Hepatocyte (in vitro differentiated cells): Measurements from ENCODE around the gene LUZP4. TPM values are rescaled to one million over a fixed set of nuclear protein-coding genes. Genes with fewer than 3 reads are reported as not detected.

Source experiments
- DNase-seq: peaks from one replicate; pipeline ENCODE4 v3.0.0-alpha.2; 2016; ENCODE audit warnings: low spot score
- H2AFZ ChIP-seq: fragments of 200-600 bp; sonication (generic); 2 replicates; pipeline ENCODE4 v1.6.0; 2016; ENCODE audit warnings: antibody characterized with exemption, mild to moderate bottlenecking
- H3K27ac ChIP-seq: fragments of 200-600 bp; sonication (generic); 2 replicates; pipeline ENCODE4 v1.5.1; 2016; ENCODE audit warnings: mild to moderate bottlenecking
- H3K27me3 ChIP-seq: fragments of 200-600 bp; sonication (generic); 2 replicates; pipeline ENCODE4 v1.6.1; 2016
- H3K36me3 ChIP-seq: fragments of 200-600 bp; sonication (generic); replicated peaks from 2 replicates; pipeline ENCODE4 v1.5.1; 2016; ENCODE audit warnings: low read depth; ENCODE audit not compliant: insufficient read depth
- H3K4me1 ChIP-seq: fragments of 200-600 bp; sonication (generic); 2 replicates; pipeline ENCODE4 v1.5.1; 2016; ENCODE audit warnings: mild to moderate bottlenecking, moderate library complexity; ENCODE audit not compliant: insufficient read depth
- H3K4me2 ChIP-seq: fragments of 200-600 bp; sonication (generic); 2 replicates; pipeline ENCODE4 v1.6.0; 2016
- H3K4me3 ChIP-seq: fragments of 200-600 bp; sonication (generic); 2 replicates; pipeline ENCODE4 v1.5.1; 2016; ENCODE audit warnings: mild to moderate bottlenecking
- H3K79me2 ChIP-seq: fragments of 200-600 bp; sonication (generic); 2 replicates; pipeline ENCODE4 v1.6.0; 2017; ENCODE audit warnings: mild to moderate bottlenecking
- H3K9me2 ChIP-seq: fragments of 200-600 bp; sonication (generic); replicated peaks from 2 replicates; pipeline ENCODE4 v1.6.0; 2017; ENCODE audit warnings: mild to moderate bottlenecking; ENCODE audit not compliant: insufficient read depth
- H3K9me3 ChIP-seq: fragments of 200-600 bp; sonication (generic); 2 replicates; pipeline ENCODE4 v1.5.1; 2016; ENCODE audit warnings: low read depth, mild to moderate bottlenecking
- H4K20me1 ChIP-seq: fragments of 200-600 bp; sonication (generic); 2 replicates; pipeline ENCODE4 v1.6.0; 2016; ENCODE audit warnings: mild to moderate bottlenecking; ENCODE audit not compliant: insufficient read depth, poor library complexity, severe bottlenecking
- CTCF ChIP-seq: fragments of 200-600 bp; sonication (generic); IDR thresholded peaks from 2 replicates; pipeline ENCODE4 v1.5.1; 2016; ENCODE audit warnings: antibody characterized with exemption, mild to moderate bottlenecking; ENCODE audit not compliant: poor library complexity
- EZH2 ChIP-seq: fragments of 200-600 bp; sonication (generic); IDR thresholded peaks from 2 replicates; pipeline ENCODE4 v1.6.1; 2016; ENCODE audit warnings: antibody characterized with exemption, mild to moderate bottlenecking, borderline replicate concordance
- EZH2phosphoT487 ChIP-seq: fragments of 200-600 bp; sonication (generic); IDR thresholded peaks from one replicate; pipeline ENCODE4 v1.6.1; 2018; ENCODE audit warnings: antibody characterized with exemption, mild to moderate bottlenecking, low read depth, moderate library complexity; ENCODE audit not compliant: unreplicated experiment, severe bottlenecking
- WGBS: methylation state at CpG from one replicate; pipeline ENCODE4 v1.1.6; 2016; ENCODE audit warnings: low lambda C conversion rate; ENCODE audit errors: missing lambda C conversion rate; 5-methylcytosine and 5-hydroxymethylcytosine counted together
- polyA plus RNA-seq: library from polyadenylated mRNA; unstranded; fragments of >200 nt; fragmentation: Nextera tagmentation; extraction: Ambion mirVana; gene quantifications from 2 replicates; pipeline ENCODE4 v1.2.1, GENCODE V29; 2016
- total RNA-seq: library from RNA; depleted of rRNA; stranded (reverse); fragments of >200 nt; gene quantifications from 2 replicates; pipeline ENCODE4 v1.2.3, GENCODE V29; 2014

Gene LUZP4
- total and polyA plus RNA-seq, 2 experiments from 2014 or later = not detected

- Histone ChIP-seq H3K9me3 (no peaks in the 10 kb centered on the region), H3K36me3 (no peaks in the 10 kb centered on the region), H3K27ac (peak overlapping the region; percentile 75), H2AFZ (no peak overlapping the region), H3K4me3 (no peak overlapping the region), H3K79me2 (no peaks in the 10 kb centered on the region), H3K9me2 (no peaks in the 10 kb centered on the region), H3K4me1 (peaks cover 15% of the 10 kb centered on the region), H3K27me3 (no peaks in the 10 kb centered on the region), H3K4me2 (peak overlapping the region; percentile 10), H4K20me1 (no peaks in the 10 kb centered on the region)
- TF ChIP-seq CTCF (no peak), EZH2 (no peak), EZH2phosphoT487 (no peak)
- 60% methylated on average over 10 of the region's 10 CpGs for WGBS
- DNase-seq = peak; percentile 47
Measured at GRCh38 chrX:115350711-115351381, 61.3 kb downstream of the LUZP4 start.

GRCh38 chrX:115356369-115356768 lies 66.9 kb downstream of the LUZP4 start:
- no peak for DNase-seq
- peaks cover under 1% of the 10 kb centered on the region for H3K4me1 ChIP-seq
- H3K9me3 ChIP-seq = no peaks in the 10 kb centered on the region
- H4K20me1 ChIP-seq = no peaks in the 10 kb centered on the region
- no peaks in the 10 kb centered on the region for H3K36me3 ChIP-seq
- H3K4me2 ChIP-seq = no peak overlapping the region
- no peaks in the 10 kb centered on the region for H3K9me2 ChIP-seq
- H3K27ac ChIP-seq = peak overlapping the region; percentile 60
- no peaks in the 10 kb centered on the region for H3K79me2 ChIP-seq
- TF ChIP-seq EZH2phosphoT487 (no peak), CTCF (no peak), EZH2 (no peak)
- 64% methylated on average over 4 of the region's 4 CpGs for WGBS
- no peak overlapping the region for H3K4me3 ChIP-seq
- H3K27me3 ChIP-seq = no peaks in the 10 kb centered on the region
- H2AFZ ChIP-seq = no peak overlapping the region

Other genes starting within 250 kb of the LUZP4 start
- not detected in 2 replicates for gene RBMXL3, start 100.3 kb upstream of the LUZP4 start, total RNA-seq
- gene RBMXL3, start 100.3 kb upstream of the LUZP4 start, polyA plus RNA-seq = not detected in 2 replicates
- gene LRCH2, start 55.6 kb upstream of the LUZP4 start, total RNA-seq = 22.5 and 26.2 TPM in 2 replicates
- 3.2 and 5.7 TPM in 2 replicates for gene LRCH2, start 55.6 kb upstream of the LUZP4 start, polyA plus RNA-seq